HG02678 (cell line): ENCODE results near the gene ATG16L1.

Experiments used
- ATAC-seq: cut with Tn5 transposase; IDR thresholded peaks from one replicate; pipeline ENCODE4 v1.9.1; 2021; ENCODE audit warnings: mild to moderate bottlenecking, moderate library complexity; ENCODE audit not compliant: unreplicated experiment

Gene ATG16L1

GRCh38 chr2:233226511-233227031 is 24.9 kb upstream of the ATG16L1 start:
- ATAC-seq: no peak

GRCh38 chr2:233227346-233227978 is 24.0 kb upstream of the ATG16L1 start:
- ATAC-seq: no peak

GRCh38 chr2:233228376-233228775 is 23.1 kb upstream of the ATG16L1 start:
- no peak for ATAC-seq

GRCh38 chr2:233233618-233234230 is 17.7 kb upstream of the ATG16L1 start:
- no peak for ATAC-seq

GRCh38 chr2:233234264-233234663 is 17.2 kb upstream of the ATG16L1 start:
- no peak for ATAC-seq

GRCh38 chr2:233234996-233235395 is 16.5 kb upstream of the ATG16L1 start:
- no peak for ATAC-seq

- ATAC-seq: no peak
These were observed 15.5 kb upstream of the ATG16L1 start for GRCh38 chr2:233235977-233236376.

GRCh38 chr2:233236820-233237589 is 14.5 kb upstream of the ATG16L1 start:
- ATAC-seq: no peak

GRCh38 chr2:233240897-233241296 is 10.6 kb upstream of the ATG16L1 start:
- no peak for ATAC-seq

GRCh38 chr2:233241803-233242202 is 9.7 kb upstream of the ATG16L1 start:
- no peak for ATAC-seq

GRCh38 chr2:233242231-233242927 is 9.1 kb upstream of the ATG16L1 start:
- no peak for ATAC-seq

- no peak for ATAC-seq
These were observed 8.1 kb upstream of the ATG16L1 start for GRCh38 chr2:233243348-233243747.

- ATAC-seq: no peak
These were observed 6.7 kb upstream of the ATG16L1 start for GRCh38 chr2:233244818-233245217.

GRCh38 chr2:233245406-233245805 is 6.1 kb upstream of the ATG16L1 start:
- no peak for ATAC-seq

GRCh38 chr2:233247116-233247515 is 4.4 kb upstream of the ATG16L1 start:
- ATAC-seq: no peak

GRCh38 chr2:233247744-233248143 is 3.7 kb upstream of the ATG16L1 start:
- no peak for ATAC-seq

GRCh38 chr2:233248999-233249398 is 2.5 kb upstream of the ATG16L1 start:
- ATAC-seq: no peak

GRCh38 chr2:233250568-233250967 is 905 bp upstream of the ATG16L1 start:
- no peak for ATAC-seq

- ATAC-seq: no peak
These were observed 528 bp upstream of the ATG16L1 start for GRCh38 chr2:233250985-233251305.

- ATAC-seq: no peak
These were observed 754 bp downstream of the ATG16L1 start for GRCh38 chr2:233252227-233252626.

GRCh38 chr2:233255151-233255550 is 3.7 kb downstream of the ATG16L1 start:
- no peak for ATAC-seq
